GM20000 (cell line): ENCODE results near the gene FBXO41.

Experiments
- DNase-seq: peaks from one replicate; pipeline ENCODE4 v3.0.0; 2012; ENCODE audit warnings: low spot score
- TF ChIP-seq, protein P1 (sequence below): IDR thresholded peaks from 2 replicates; pipeline ENCODE4 v1.5.1; 2012; ENCODE audit warnings: mild to moderate bottlenecking, control low read depth; ENCODE audit errors: extremely low read depth, missing control alignments

The FBXO41 gene

GRCh38 chr2:73214120-73215035 lies 69.9 kb downstream of the FBXO41 start, which contains the start of gene SMYD5:
Gene SMYD5, plus strand, starts transcription at chr2:73214245. Its CDS starts 22 bp downstream, at chr2:73214267.
- DNase-seq, result peak; percentile 94
- TF ChIP-seq, protein P1, sequence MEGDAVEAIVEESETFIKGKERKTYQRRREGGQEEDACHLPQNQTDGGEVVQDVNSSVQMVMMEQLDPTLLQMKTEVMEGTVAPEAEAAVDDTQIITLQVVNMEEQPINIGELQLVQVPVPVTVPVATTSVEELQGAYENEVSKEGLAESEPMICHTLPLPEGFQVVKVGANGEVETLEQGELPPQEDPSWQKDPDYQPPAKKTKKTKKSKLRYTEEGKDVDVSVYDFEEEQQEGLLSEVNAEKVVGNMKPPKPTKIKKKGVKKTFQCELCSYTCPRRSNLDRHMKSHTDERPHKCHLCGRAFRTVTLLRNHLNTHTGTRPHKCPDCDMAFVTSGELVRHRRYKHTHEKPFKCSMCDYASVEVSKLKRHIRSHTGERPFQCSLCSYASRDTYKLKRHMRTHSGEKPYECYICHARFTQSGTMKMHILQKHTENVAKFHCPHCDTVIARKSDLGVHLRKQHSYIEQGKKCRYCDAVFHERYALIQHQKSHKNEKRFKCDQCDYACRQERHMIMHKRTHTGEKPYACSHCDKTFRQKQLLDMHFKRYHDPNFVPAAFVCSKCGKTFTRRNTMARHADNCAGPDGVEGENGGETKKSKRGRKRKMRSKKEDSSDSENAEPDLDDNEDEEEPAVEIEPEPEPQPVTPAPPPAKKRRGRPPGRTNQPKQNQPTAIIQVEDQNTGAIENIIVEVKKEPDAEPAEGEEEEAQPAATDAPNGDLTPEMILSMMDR, result no peak

DNA sequence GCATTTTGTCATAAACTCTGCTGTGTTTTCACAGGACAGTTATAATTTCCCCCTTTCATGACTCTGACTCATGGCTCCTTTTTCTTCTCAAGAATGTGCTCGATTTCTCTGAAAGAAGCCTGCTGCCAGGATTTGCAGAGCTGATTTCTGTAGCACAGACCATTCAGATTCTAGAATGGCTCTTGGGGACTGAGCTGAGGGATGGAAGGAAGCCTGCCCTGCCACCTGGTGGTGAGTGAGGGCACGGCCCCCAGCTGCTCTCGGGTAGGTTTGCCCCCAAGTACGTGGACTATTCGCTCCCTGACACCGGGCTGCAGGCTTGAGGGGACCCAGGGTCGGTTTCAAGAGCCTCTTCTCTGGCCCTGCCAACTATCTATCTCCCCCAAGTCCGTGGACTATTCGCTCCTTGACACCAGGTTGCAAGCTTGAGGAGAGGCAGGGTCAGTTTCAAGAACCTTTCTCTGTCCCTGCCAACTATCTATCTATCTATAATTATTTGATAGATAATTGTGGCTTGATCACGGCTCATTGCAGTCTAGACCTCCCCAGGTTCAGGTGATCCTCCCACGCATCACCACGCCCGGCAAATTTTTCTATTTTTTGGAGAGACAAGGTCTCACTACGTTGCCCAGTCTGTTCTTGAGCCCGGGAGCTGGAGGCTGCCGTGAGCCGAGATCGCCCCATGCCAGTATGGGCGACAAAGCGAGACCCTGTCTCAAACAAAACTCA lies 71.7 kb downstream of the FBXO41 start:
- peak; percentile 87 for DNase-seq
- TF ChIP-seq, protein P1, result peak; percentile 97

GRCh38 chr2:73212098-73212447 lies 72.2 kb downstream of the FBXO41 start:
- DNase-seq, result no peak
- TF ChIP-seq, protein P1, result no peak

DNA sequence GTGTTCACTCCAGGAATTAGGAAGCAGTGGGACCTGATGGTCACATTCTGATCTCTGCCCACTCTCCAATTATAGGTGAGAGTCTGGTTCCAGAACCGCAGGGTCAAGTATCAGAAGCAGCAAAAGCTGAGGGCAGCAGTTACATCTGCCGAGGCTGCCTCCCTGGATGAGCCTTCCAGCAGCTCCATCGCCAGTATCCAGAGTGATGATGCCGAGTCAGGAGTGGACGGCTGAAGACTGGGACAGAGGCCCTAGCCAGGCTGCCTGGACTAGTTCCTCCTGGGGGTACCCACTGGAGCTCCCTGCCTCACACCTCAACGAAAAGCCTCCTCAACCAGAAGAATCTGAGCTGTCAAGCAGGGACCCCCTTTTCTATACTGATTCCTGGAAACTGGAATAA lies 73.6 kb downstream of the FBXO41 start:
- TF ChIP-seq, protein P1, result no peak
- DNase-seq, result no peak

DNA sequence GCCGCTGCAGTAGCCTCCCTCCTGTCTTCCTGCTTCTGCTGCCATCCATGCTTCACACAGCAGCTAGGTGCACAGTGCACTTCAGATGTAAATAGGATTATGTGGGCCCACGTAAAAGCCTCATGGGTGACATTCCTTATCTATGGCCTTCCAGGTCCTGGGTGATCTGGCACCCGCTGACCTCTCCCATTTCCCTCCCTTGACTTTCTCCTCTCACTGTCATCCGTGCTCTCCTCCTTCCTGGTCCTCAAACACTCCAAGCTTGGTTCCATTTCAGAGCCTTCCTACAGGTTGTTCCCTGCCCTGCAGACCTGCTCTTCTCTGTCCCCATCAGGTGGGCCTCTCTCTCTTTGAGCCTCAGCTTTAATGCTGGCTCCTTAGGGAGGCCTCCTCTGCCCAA lies 74.3 kb downstream of the FBXO41 start:
- TF ChIP-seq, protein P1, result no peak
- no peak for DNase-seq

DNA sequence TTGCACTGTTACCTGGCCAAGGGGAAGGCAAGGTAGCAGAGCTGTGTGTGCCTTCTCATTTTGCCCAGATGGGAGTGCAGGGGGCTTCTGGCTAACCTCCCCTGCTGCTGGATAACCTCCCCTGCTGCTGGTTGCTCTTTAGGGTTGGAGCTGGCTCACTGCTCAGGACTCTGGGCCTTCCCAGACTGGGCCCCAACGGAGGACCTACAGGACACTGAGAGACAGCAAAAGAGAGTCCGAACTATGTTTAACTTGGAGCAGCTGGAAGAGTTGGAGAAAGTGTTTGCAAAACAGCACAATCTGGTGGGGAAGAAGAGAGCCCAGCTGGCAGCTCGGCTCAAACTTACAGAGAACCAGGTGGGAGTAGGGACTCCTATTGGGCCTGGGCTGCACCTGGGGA lies 76.0 kb downstream of the FBXO41 start:
- TF ChIP-seq, protein P1, result no peak
- no peak for DNase-seq

DNA sequence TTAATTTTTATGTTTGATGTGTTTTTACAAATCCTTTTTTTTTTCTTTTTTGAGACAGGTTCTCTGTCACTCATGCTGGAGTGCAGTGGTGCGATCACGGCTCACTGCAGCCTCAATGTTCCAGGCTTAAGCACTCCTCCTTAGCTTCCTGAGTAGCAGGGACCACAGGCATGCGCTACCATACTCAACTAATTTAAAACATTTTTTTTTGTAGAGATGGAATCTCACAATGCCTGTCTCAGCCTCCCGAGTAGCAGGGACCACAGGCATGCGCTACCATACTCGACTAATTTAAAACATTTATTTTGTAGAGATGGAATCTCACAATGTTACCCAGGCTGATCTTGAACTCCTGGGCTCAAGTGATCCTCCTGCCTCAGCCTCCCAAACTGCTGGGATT lies 78.7 kb downstream of the FBXO41 start:
- TF ChIP-seq, protein P1, result no peak
- no peak for DNase-seq
